Measurements from ENCODE around the gene ABCD1. TPM values are rescaled to one million over a fixed set of nuclear protein-coding genes. Genes with fewer than 3 reads are reported as not detected.
A peak's percentile ranks its signal among the peaks of the same experiment; 100 is the strongest.
"Not testable (repeated sequence)": the region's sequence is repeated elsewhere in the genome, so short reads cannot be mapped to it uniquely, and the experiment has no call there.

The ABCD1 gene
- total and polyA plus RNA-seq, 9 of the 15 experiments (the other 6 are each of a cell fraction or from before 2014, with no cell fraction given), result 0.07 to 6.9 (median 2.2) TPM

GRCh38 chrX:153691032-153691827 lies 33.4 kb upstream of the ABCD1 start:
- H3K9me1 ChIP-seq (ENCODE audit: control insufficient read depth, insufficient read depth, low read length); ATAC-seq; H3K9me3 ChIP-seq (replicated peaks; ENCODE audit: control insufficient read depth, insufficient read depth, low read depth, low read length); FAIRE-seq; DNase-seq (ENCODE audit: extremely low read depth in 1 of 4, low spot score in 3 of 4); H3K27ac ChIP-seq (ENCODE audit: extremely low read depth, low read depth, low read length); intact Hi-C loops (cut with micrococcal nuclease); BruUV-seq (replicated peaks); H3K27me3 ChIP-seq (ENCODE audit: control insufficient read depth in 2 of 2, insufficient read depth in 2 of 2, low read length in 2 of 2); in situ Hi-C loops (cut with MboI); H2AFZ ChIP-seq (ENCODE audit: low read depth, low read length); H3K4me3 ChIP-seq; CTCF ChIA-PET (ENCODE audit: low intra/inter-chr PET ratio): not testable (repeated sequence)
- POLR2A ChIA-PET, result interaction anchor here (0.6 kb wide), 2 partner anchors 47 to 99 kb away, joined by 3 to 4 read pairs; no protein-coding TSS in a partner anchor
- Histone ChIP-seq H3K4me2 (ENCODE audit: insufficient read depth, low read length) (peak overlapping the region; percentile 82; the same call in 1 of the 2 replicates), H3K4me1 (replicated peaks in 1 of 2; ENCODE audit: control insufficient read depth in 2 of 2, insufficient read depth in 2 of 2, low read length in 2 of 2) (peaks cover 11 to 75% of the 10 kb centered on the region in 2 experiments; a peak in 4 of 5 replicates), H4K20me1 (replicated peaks; ENCODE audit: control insufficient read depth, insufficient read depth, low read length) (peaks cover 13% of the 10 kb centered on the region), H3K79me2 (ENCODE audit: control insufficient read depth, insufficient read depth, low read length) (peaks cover 37% of the 10 kb centered on the region), H3K9ac (ENCODE audit: insufficient read depth in 1 of 2, low read depth in 2 of 2, low read length in 2 of 2) (peak overlapping the region in 1 of 2 experiments; percentile 58; a peak in 2 of 4 replicates), H3K36me3 (ENCODE audit: control insufficient read depth, insufficient read depth, low read length) (peaks cover 56% of the 10 kb centered on the region; the same call in 1 of the 3 replicates)
- peak; percentile 27 for TF ChIP-seq RBM22 (IDR thresholded peaks at IDR 0.05; ENCODE audit: low read depth, low read length, poor library complexity, severe bottlenecking)
- peak; percentile 34 for TF ChIP-seq CCNT2 (IDR thresholded peaks at IDR 0.05; ENCODE audit: borderline replicate concordance, extremely low read depth, insufficient read length, low read depth, low read length)
- TF ChIP-seq ZNF263 (CRISPR knock-in tag; IDR thresholded peaks at IDR 0.05; ENCODE audit: borderline replicate concordance), result peak; percentile 51; the same call in 1 of the 2 replicates
- peak; percentile 29 for TF ChIP-seq KDM5B (IDR thresholded peaks at IDR 0.05; ENCODE audit: insufficient replicate concordance, low read depth, low read length)
- peak; percentile 69 for TF ChIP-seq POLR2G (IDR thresholded peaks at IDR 0.05; ENCODE audit: low read depth, low read length)
- WGBS (ENCODE audit: insufficient coverage, low coverage, missing lambda C conversion rate), result 75% methylated on average over 3 of the region's 21 CpGs
